A673 (cell line): ENCODE results near the gene GFOD2. TPM values are rescaled to one million over a fixed set of nuclear protein-coding genes. Genes with fewer than 3 reads are reported as not detected.

Experiments used
- BruUV-seq: library from RNA; stranded (reverse); fragments of 400-500 nt; replicated peaks from 2 replicates; lab custom pipeline; 2021; lab: Mats Ljungman, UMichigan
- CTCF ChIA-PET: fragments of 300-600 bp; sonication (Branson Sonifier 250); formaldehyde crosslinking; loops from one replicate; lab custom pipeline; 2022; ENCODE audit warnings: antibody characterized with exemption; lab: Charles Lee
- POLR2A ChIA-PET: fragments of 300-600 bp; sonication (Branson Sonifier 250); formaldehyde crosslinking; loops from one replicate; lab custom pipeline; 2022; ENCODE audit warnings: antibody characterized with exemption; ENCODE audit not compliant: low non-redundant PET; lab: Charles Lee
- DNase-seq: peaks from one replicate; pipeline ENCODE4 v3.0.0-alpha.2; 2015; ENCODE audit warnings: low spot score
- H3K27ac ChIP-seq: fragments of 200-600 bp; sonication (generic); 2 replicates; pipeline ENCODE4 v1.5.1; 2016; ENCODE audit warnings: mixed run types, low read depth, mild to moderate bottlenecking, mixed read lengths, antibody characterized with exemption, low read length; ENCODE audit not compliant: poor library complexity, severe bottlenecking
- H3K27me3 ChIP-seq: fragments of 200-600 bp; sonication (generic); replicated peaks from 2 replicates; pipeline ENCODE4 v1.6.1; 2017; ENCODE audit warnings: mixed run types, low read depth, mild to moderate bottlenecking, mixed read lengths, antibody characterized with exemption, low read length; ENCODE audit not compliant: insufficient read depth, poor library complexity
- H3K36me3 ChIP-seq: fragments of 200-600 bp; sonication (generic); 2 replicates; pipeline ENCODE4 v1.6.1; 2016; ENCODE audit warnings: mixed run types, mild to moderate bottlenecking, mixed read lengths, antibody characterized with exemption, low read length; ENCODE audit not compliant: insufficient read depth, poor library complexity, severe bottlenecking
- H3K4me1 ChIP-seq: fragments of 200-600 bp; sonication (generic); 2 replicates; pipeline ENCODE4 v1.6.1; 2017; ENCODE audit warnings: mixed run types, mild to moderate bottlenecking, mixed read lengths, antibody characterized with exemption, low read length; ENCODE audit not compliant: insufficient read depth, poor library complexity, severe bottlenecking
- H3K4me3 ChIP-seq: fragments of 200-600 bp; sonication (generic); 2 replicates; pipeline ENCODE4 v1.5.1; 2016; ENCODE audit warnings: low read depth, mixed run types, mild to moderate bottlenecking, mixed read lengths, low read length; ENCODE audit not compliant: poor library complexity, severe bottlenecking
- H3K9me3 ChIP-seq: fragments of 200-600 bp; sonication (generic); 2 replicates; pipeline ENCODE4 v1.6.1; 2016; ENCODE audit warnings: mixed run types, low read depth, mild to moderate bottlenecking, mixed read lengths, antibody characterized with exemption, low read length; ENCODE audit not compliant: poor library complexity, severe bottlenecking
- EZH2 ChIP-seq: fragments of 200-600 bp; sonication (generic); IDR thresholded peaks from 2 replicates; pipeline ENCODE4 v1.6.1; 2017; ENCODE audit warnings: borderline replicate concordance, low read depth, mild to moderate bottlenecking, mixed read lengths, antibody characterized with exemption, low read length; ENCODE audit not compliant: poor library complexity, severe bottlenecking
- intact Hi-C: fragments of 100-400 bp; cut with micrococcal nuclease; formaldehyde crosslinking; loops from one replicate; pipeline ENCODE4 v1.10.0; 2022; ENCODE audit not compliant: unreplicated experiment
- total RNA-seq: library from RNA; stranded (reverse); gene quantifications from 2 replicates; pipeline ENCODE4 v1.2.3, GENCODE V29; 2021
- TF ChIP-seq, protein P1 (sequence below): fragments of 300-800, 200-600 bp; sonication (generic); conservative IDR thresholded peaks from 2 replicates; pipeline ENCODE4 v1.5.1; 2017; ENCODE audit warnings: low read depth, mild to moderate bottlenecking, antibody characterized with exemption, low read length, moderate library complexity, mixed read lengths

GFOD2 gene
- total RNA-seq, 1 experiment from 2014 or later = 22.6 TPM

DNA sequence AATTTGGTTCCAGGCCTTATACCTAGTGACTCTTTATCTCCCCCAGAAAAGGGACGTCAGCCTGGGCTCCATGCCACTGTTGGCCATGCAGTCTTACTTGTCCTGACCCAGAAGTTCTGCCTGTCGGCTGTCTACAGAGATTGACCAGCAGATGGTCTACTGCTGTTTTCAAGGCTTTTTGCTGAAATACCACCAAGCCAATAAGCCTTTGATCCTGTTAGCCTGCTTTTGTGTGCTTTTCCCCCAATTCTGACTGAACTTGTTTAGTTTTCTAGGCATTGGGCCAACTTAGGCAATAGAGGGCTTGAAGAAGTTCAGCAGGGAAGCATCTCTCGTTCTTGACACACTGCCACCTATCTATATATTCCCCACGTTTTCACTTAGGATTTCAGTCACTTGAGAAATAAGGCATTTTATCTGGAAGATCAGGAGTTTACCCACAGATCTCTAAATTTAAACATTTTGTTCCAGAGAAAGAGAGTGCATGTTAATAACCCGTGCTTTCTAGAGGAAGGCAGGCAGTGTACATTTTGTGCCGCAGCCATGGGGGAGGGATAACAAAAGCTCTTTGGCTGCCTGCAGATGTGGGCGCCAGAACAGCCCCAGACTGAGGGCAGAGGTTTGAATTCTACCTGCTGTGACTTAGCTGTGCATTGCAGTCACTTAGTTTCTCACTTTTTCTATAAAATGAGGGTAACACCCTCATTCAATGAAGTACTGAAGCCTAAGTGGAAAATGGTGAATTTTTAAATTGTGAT lies 86.5 kb downstream of the GFOD2 start:
- Histone ChIP-seq H3K4me1 (peaks cover 18% of the 10 kb centered on the region), H3K9me3 (no peaks in the 10 kb centered on the region), H3K27me3 (no peaks in the 10 kb centered on the region), H3K4me3 (no peak overlapping the region), H3K36me3 (peaks cover 55% of the 10 kb centered on the region), H3K27ac (peak overlapping the region; percentile 65)
- intact Hi-C loops = loop anchor here (2.0 to 5.0 kb wide), 2 partner anchors 34 to 70 kb away; partner anchors contain the start of gene CTCF
- DNase-seq = peak; percentile 94
- POLR2A ChIA-PET = no interaction called here
- CTCF ChIA-PET = interaction anchor here (0.6 to 1.0 kb wide), 3 partner anchors 69 to 361 kb away, joined by 3 to 12 read pairs (median 4); no protein-coding TSS in a partner anchor
- no TSS peak for BruUV-seq
- no peak for TF ChIP-seq EZH2
- TF ChIP-seq, protein P1, sequence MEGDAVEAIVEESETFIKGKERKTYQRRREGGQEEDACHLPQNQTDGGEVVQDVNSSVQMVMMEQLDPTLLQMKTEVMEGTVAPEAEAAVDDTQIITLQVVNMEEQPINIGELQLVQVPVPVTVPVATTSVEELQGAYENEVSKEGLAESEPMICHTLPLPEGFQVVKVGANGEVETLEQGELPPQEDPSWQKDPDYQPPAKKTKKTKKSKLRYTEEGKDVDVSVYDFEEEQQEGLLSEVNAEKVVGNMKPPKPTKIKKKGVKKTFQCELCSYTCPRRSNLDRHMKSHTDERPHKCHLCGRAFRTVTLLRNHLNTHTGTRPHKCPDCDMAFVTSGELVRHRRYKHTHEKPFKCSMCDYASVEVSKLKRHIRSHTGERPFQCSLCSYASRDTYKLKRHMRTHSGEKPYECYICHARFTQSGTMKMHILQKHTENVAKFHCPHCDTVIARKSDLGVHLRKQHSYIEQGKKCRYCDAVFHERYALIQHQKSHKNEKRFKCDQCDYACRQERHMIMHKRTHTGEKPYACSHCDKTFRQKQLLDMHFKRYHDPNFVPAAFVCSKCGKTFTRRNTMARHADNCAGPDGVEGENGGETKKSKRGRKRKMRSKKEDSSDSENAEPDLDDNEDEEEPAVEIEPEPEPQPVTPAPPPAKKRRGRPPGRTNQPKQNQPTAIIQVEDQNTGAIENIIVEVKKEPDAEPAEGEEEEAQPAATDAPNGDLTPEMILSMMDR = peak; percentile 45; the same call in 1 of the 2 replicates

DNA sequence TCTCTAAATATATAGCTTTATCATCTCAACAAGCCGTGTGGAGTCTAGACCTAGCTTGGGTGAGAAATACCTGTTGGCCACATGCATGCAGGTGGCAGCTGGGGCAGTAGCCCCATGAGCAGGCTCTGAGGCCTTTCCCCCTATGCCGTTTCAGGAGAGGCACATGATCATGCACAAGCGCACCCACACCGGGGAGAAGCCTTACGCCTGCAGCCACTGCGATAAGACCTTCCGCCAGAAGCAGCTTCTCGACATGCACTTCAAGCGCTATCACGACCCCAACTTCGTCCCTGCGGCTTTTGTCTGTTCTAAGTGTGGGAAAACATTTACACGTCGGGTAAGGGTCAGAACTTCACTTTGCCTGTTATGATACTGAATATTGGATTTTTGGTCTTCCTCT lies 90.9 kb downstream of the GFOD2 start:
- Histone ChIP-seq H3K4me1 (peaks cover 17% of the 10 kb centered on the region), H3K27me3 (no peaks in the 10 kb centered on the region), H3K9me3 (no peaks in the 10 kb centered on the region), H3K27ac (no peak overlapping the region), H3K4me3 (no peak overlapping the region), H3K36me3 (peaks cover 52% of the 10 kb centered on the region)
- ChIA-PET CTCF (no interaction called here), POLR2A (no interaction called here)
- no peak for DNase-seq
- intact Hi-C loops = no loop called here
- no TSS peak for BruUV-seq
- TF ChIP-seq EZH2 = no peak

Other genes with a start within 250 kb of the GFOD2 start
- gene ATP6V0D1, start 238.2 kb downstream of the GFOD2 start, total RNA-seq = 56.5 and 63.9 TPM in 2 replicates
- not detected in 2 replicates for gene AGRP, start 235.8 kb downstream of the GFOD2 start, total RNA-seq
- gene RIPOR1, start 190.5 kb downstream of the GFOD2 start, total RNA-seq = 22.9 and 29.0 TPM in 2 replicates
- 68.6 and 74.7 TPM in 2 replicates for gene CTCF, start 156.8 kb downstream of the GFOD2 start, total RNA-seq
- 4.4 and 9.5 TPM in 2 replicates for gene CARMIL2, start 74.2 kb downstream of the GFOD2 start, total RNA-seq
- 45.8 and 48.0 TPM in 2 replicates for gene ACD, start 59.1 kb downstream of the GFOD2 start, total RNA-seq
- 8.6 and 8.7 TPM in 2 replicates for gene PARD6A, start 58.4 kb downstream of the GFOD2 start, total RNA-seq
- 8.5 and 11.2 TPM in 2 replicates for gene ENKD1, start 52.6 kb downstream of the GFOD2 start, total RNA-seq
- gene C16orf86, start 52.5 kb downstream of the GFOD2 start, total RNA-seq = not detected in 2 replicates
- gene RANBP10, start 87.2 kb upstream of the GFOD2 start, total RNA-seq = 27.1 and 28.0 TPM in 2 replicates
- 1.0 and 1.6 TPM in 2 replicates for gene TSNAXIP1, start 87.6 kb upstream of the GFOD2 start, total RNA-seq
- 46.6 and 48.9 TPM in 2 replicates for gene THAP11, start 123.0 kb upstream of the GFOD2 start, total RNA-seq
- gene NUTF2, start 127.6 kb upstream of the GFOD2 start, total RNA-seq = 197 and 217 TPM in 2 replicates
- 52.9 and 62.3 TPM in 2 replicates for gene CENPT, start 128.4 kb upstream of the GFOD2 start, total RNA-seq
- 99.6 and 99.9 TPM in 2 replicates for gene EDC4, start 153.7 kb upstream of the GFOD2 start, total RNA-seq
- 0.58 and 0.59 TPM in 2 replicates for gene NRN1L, start 165.6 kb upstream of the GFOD2 start, total RNA-seq
- 24.2 and 27.4 TPM in 2 replicates for gene PSKH1, start 173.9 kb upstream of the GFOD2 start, total RNA-seq
- gene CTRL, start 212.5 kb upstream of the GFOD2 start, total RNA-seq = 2.9 and 3.2 TPM in 2 replicates
- 21.6 and 24.8 TPM in 2 replicates for gene PSMB10, start 217.5 kb upstream of the GFOD2 start, total RNA-seq
- 15.5 and 17.6 TPM in 2 replicates for gene LCAT, start 224.8 kb upstream of the GFOD2 start, total RNA-seq
- 41.9 and 47.6 TPM in 2 replicates for gene SLC12A4, start 249.3 kb upstream of the GFOD2 start, total RNA-seq